Measurements from ENCODE around the gene NOS1AP.
"Not testable (repeated sequence)": the region's sequence is repeated elsewhere in the genome, so short reads cannot be mapped to it uniquely, and the experiment has no call there.

The NOS1AP gene

GRCh38 chr1:162069334-162070093 is at the start of gene NOS1AP:
NOS1AP (plus strand) TSS chr1:162069691; CDS start chr1:162070178, 487 bp downstream.
- DNase-seq = peak; percentile 90 to 97 (median 93)

- no peak for DNase-seq
Measured at GRCh38 chr1:162020150-162020549, 49.3 kb upstream of the NOS1AP start.

- DNase-seq = no peak
Measured at GRCh38 chr1:162021124-162021523, 48.4 kb upstream of the NOS1AP start.

- no peak for DNase-seq
Measured at GRCh38 chr1:162022626-162023025, 46.9 kb upstream of the NOS1AP start.

- DNase-seq = no peak
Measured at GRCh38 chr1:162023181-162023546, 46.3 kb upstream of the NOS1AP start.

GRCh38 chr1:162023547-162024501 is 45.7 kb upstream of the NOS1AP start, which contains the start of gene OLFML2B:
OLFML2B (minus strand) TSS chr1:162023869; CDS start chr1:162023430, 439 bp downstream.
- peak; percentile 45 to 76 (median 68) for DNase-seq

- no peak for DNase-seq
Measured at GRCh38 chr1:162025541-162025940, 44.0 kb upstream of the NOS1AP start.

GRCh38 chr1:162026881-162027280 is 42.6 kb upstream of the NOS1AP start:
- DNase-seq = no peak

GRCh38 chr1:162028726-162029125 is 40.8 kb upstream of the NOS1AP start:
- DNase-seq = no peak

- peak in 1 of 3 experiments; percentile 21 for DNase-seq
Measured at GRCh38 chr1:162029157-162029556, 40.3 kb upstream of the NOS1AP start.

GRCh38 chr1:162030759-162031280 is 38.7 kb upstream of the NOS1AP start:
- DNase-seq = no peak

- no peak for DNase-seq
Measured at GRCh38 chr1:162033428-162033827, 36.1 kb upstream of the NOS1AP start.

GRCh38 chr1:162035241-162035640 is 34.2 kb upstream of the NOS1AP start:
- peak in 2 of 3 experiments; percentile 15 to 43 for DNase-seq

GRCh38 chr1:162036163-162036562 is 33.3 kb upstream of the NOS1AP start:
- no peak for DNase-seq

GRCh38 chr1:162038624-162039023 is 30.9 kb upstream of the NOS1AP start:
- DNase-seq = no peak

- no peak for DNase-seq
Measured at GRCh38 chr1:162040001-162040400, 29.5 kb upstream of the NOS1AP start.

GRCh38 chr1:162040657-162041056 is 28.8 kb upstream of the NOS1AP start:
- peak in 1 of 3 experiments; percentile 19 for DNase-seq

- no peak for DNase-seq
Measured at GRCh38 chr1:162042361-162042760, 27.1 kb upstream of the NOS1AP start.

- DNase-seq = no peak
Measured at GRCh38 chr1:162046921-162047320, 22.6 kb upstream of the NOS1AP start.

GRCh38 chr1:162053949-162054348 is 15.5 kb upstream of the NOS1AP start:
- DNase-seq = not testable (repeated sequence)

- DNase-seq = no peak
Measured at GRCh38 chr1:162055062-162055461, 14.4 kb upstream of the NOS1AP start.

GRCh38 chr1:162056043-162056442 is 13.4 kb upstream of the NOS1AP start:
- DNase-seq = peak; percentile 54 to 87 (median 80)

GRCh38 chr1:162056579-162056978 is 12.9 kb upstream of the NOS1AP start:
- no peak for DNase-seq

All from NCI-H1417 (cell line).